HepG2 (cell line): Measurements from ENCODE around the gene PEX11A. TPM values are rescaled to one million over a fixed set of nuclear protein-coding genes. Genes with fewer than 3 reads are reported as not detected.
A peak's percentile ranks its signal among the peaks of the same experiment; 100 is the strongest.

Source experiments
- DNMT3B ChIP-seq: conservative IDR thresholded peaks from 2 replicates; pipeline ENCODE4 v1.6.1; 2016; ENCODE audit warnings: missing biosample characterization, control low read depth
- HIC2 ChIP-seq: sonication (generic); formaldehyde crosslinking; IDR thresholded peaks from 2 replicates; pipeline ENCODE4 v1.9.0; 2022; ENCODE audit warnings: low read depth, missing genetic modification reagents
- HOXA3 ChIP-seq: sonication (generic); formaldehyde crosslinking; IDR thresholded peaks from 2 replicates; pipeline ENCODE4 v1.5.0; 2020; ENCODE audit warnings: missing genetic modification reagents
- NFKB2 ChIP-seq: sonication (generic); formaldehyde crosslinking; IDR thresholded peaks from 2 replicates; pipeline ENCODE4 v1.4.0; 2020; ENCODE audit warnings: missing genetic modification reagents, borderline replicate concordance
- NR2F1 ChIP-seq, 2 experiments: fragments of 450-650 bp in 1 of 2; formaldehyde crosslinking in 1 of 2; IDR thresholded peaks; 2 replicates each; pipeline versions ENCODE4 v1.5.0 to v1.6.1; 2016 to 2020; ENCODE audit warnings: mild to moderate bottlenecking in 1 of 2, missing compliant biosample characterization in 1 of 2, missing genetic modification reagents in 1 of 2, moderate library complexity in 1 of 2
- SIX1 ChIP-seq: sonication (generic); formaldehyde crosslinking; IDR thresholded peaks from 2 replicates; pipeline ENCODE4 v1.4.0; 2020; ENCODE audit warnings: missing genetic modification reagents, borderline replicate concordance
- SMC3 ChIP-seq: IDR thresholded peaks from 2 replicates; pipeline ENCODE4 v1.6.1; 2011; ENCODE audit warnings: low read length, improper control_type of control experiment
- SNAPC4 ChIP-seq: sonication (generic); formaldehyde crosslinking; IDR thresholded peaks from 2 replicates; pipeline ENCODE4 v1.4.0; 2020; ENCODE audit warnings: mild to moderate bottlenecking, missing genetic modification reagents
- TEAD2 ChIP-seq: sonication (generic); formaldehyde crosslinking; IDR thresholded peaks from 2 replicates; pipeline ENCODE4 v1.9.0; 2021; ENCODE audit warnings: missing genetic modification reagents
- ZNF20 ChIP-seq: sonication (generic); formaldehyde crosslinking; IDR thresholded peaks from 2 replicates; pipeline ENCODE4 v1.4.0; 2020; ENCODE audit warnings: mild to moderate bottlenecking, moderate library complexity, missing genetic modification reagents
- ZNF282 ChIP-seq: fragments of 450-650 bp; IDR thresholded peaks from 2 replicates; pipeline ENCODE4 v1.6.1; 2018; ENCODE audit not compliant: partially characterized antibody
- ZNF513 ChIP-seq: sonication (generic); formaldehyde crosslinking; conservative IDR thresholded peaks from 2 replicates; pipeline ENCODE4 v1.5.0; 2020; ENCODE audit warnings: missing genetic modification reagents
- ZNF580 ChIP-seq: IDR thresholded peaks from 2 replicates; pipeline ENCODE4 v1.6.1; 2016; ENCODE audit warnings: low read depth, borderline replicate concordance
- ZNF589 ChIP-seq: sonication (generic); formaldehyde crosslinking; conservative IDR thresholded peaks from 2 replicates; pipeline ENCODE4 v1.8.0; 2022; ENCODE audit warnings: mild to moderate bottlenecking, moderate library complexity, missing genetic modification reagents
- ZNF740 ChIP-seq: sonication (generic); formaldehyde crosslinking; IDR thresholded peaks from 2 replicates; pipeline ENCODE4 v1.4.0; 2020; ENCODE audit warnings: missing genetic modification reagents
- ZNF761 ChIP-seq: sonication (generic); formaldehyde crosslinking; conservative IDR thresholded peaks from 2 replicates; pipeline ENCODE4 v1.4.0; 2020; ENCODE audit warnings: mild to moderate bottlenecking, missing genetic modification reagents
- polyA plus RNA-seq, 8 experiments: library from polyadenylated mRNA; depleted of rRNA in 3 of 8; stranded (reverse) in 7 of 8; unstranded in 1 of 8; fragments of >200 nt; fragmentation: Illumina TruSeq in 4 of 8; extraction: Trizol in 4 of 8; gene quantifications; 2 replicates each; pipeline versions ENCODE4 v1.2.1 to v1.2.3, GENCODE V29; 2011 to 2016; ENCODE audit warnings: low read depth in 4 of 8, missing spikeins in 1 of 8, mixed read lengths in 1 of 8; ENCODE audit not compliant: insufficient read depth in 1 of 8
- total RNA-seq, 5 experiments: library from RNA; depleted of rRNA; stranded (reverse); fragments of >200 nt; fragmentation: Illumina TruSeq; extraction: Trizol; gene quantifications; 2 replicates each; pipeline ENCODE4 v1.2.3, GENCODE V29; 2016; ENCODE audit warnings: low read depth in 1 of 5

PEX11A gene
- total and polyA plus RNA-seq, 2 of the 13 experiments (the other 11 are each of a cell fraction or from before 2014, with no cell fraction given) = 9.9 to 15.1 TPM

GRCh38 chr15:89690276-89691218 is at the start of gene PEX11A, which contains the start of gene WDR93 (continued):
- TF ChIP-seq HIC2 (CRISPR knock-in tag) (no peak), ZNF740 (CRISPR knock-in tag) (no peak), SMC3 (no peak), NR2F1 (CRISPR knock-in tag; IDR thresholded peaks at IDR 0.05) (no peak), ZNF580 (CRISPR knock-in tag) (0 out of 2 replicates have a peak, but pooled peaks have one; percentile 33), TEAD2 (CRISPR knock-in tag) (no peak), SIX1 (no peak), ZNF20 (CRISPR knock-in tag) (no peak), HOXA3 (CRISPR knock-in tag) (peak; percentile 72), DNMT3B (0 out of 2 replicates have a peak, but pooled peaks have one; percentile 69), NFKB2 (CRISPR knock-in tag) (peak; percentile 73; the same call in 1 of the 2 replicates), ZNF282 (no peak), SNAPC4 (CRISPR knock-in tag) (no peak), ZNF761 (CRISPR knock-in tag) (peak; percentile 76; the same call in 1 of the 2 replicates), ZNF589 (CRISPR knock-in tag) (no peak), ZNF513 (CRISPR knock-in tag) (0 out of 2 replicates have a peak, but pooled peaks have one; percentile 21)
